OCI-LY7 (cell line): ENCODE data around the gene MYLIP. TPM values are rescaled to one million over a fixed set of nuclear protein-coding genes. Genes with fewer than 3 reads are reported as not detected.

ENCODE experiments used
- BruUV-seq: library from RNA; stranded (reverse); fragments of 400-500 nt; replicated peaks from 2 replicates; lab custom pipeline; 2021; lab: Mats Ljungman, UMichigan
- CTCF ChIA-PET: fragments of 300-600 bp; sonication (Branson Sonifier 250); formaldehyde crosslinking; loops from one replicate; lab custom pipeline; 2022; ENCODE audit warnings: antibody characterized with exemption; ENCODE audit not compliant: unreplicated experiment; lab: Charles Lee
- POLR2A ChIA-PET: fragments of 300-600 bp; sonication (Branson Sonifier 250); formaldehyde crosslinking; loops from one replicate; lab custom pipeline; 2022; ENCODE audit warnings: antibody characterized with exemption; lab: Charles Lee
- DNase-seq: peaks from one replicate; pipeline ENCODE4 v3.0.0-alpha.2; 2015; ENCODE audit warnings: low spot score
- H2AFZ ChIP-seq: fragments of 200-600 bp; sonication (generic), shearing (Covaris generic); 2 replicates; pipeline ENCODE4 v1.6.1; 2014; ENCODE audit warnings: mild to moderate bottlenecking, antibody characterized with exemption, low read length, moderate library complexity
- H3K27ac ChIP-seq: fragments of 200-600 bp; sonication (generic); 2 replicates; pipeline ENCODE4 v1.5.1; 2014; ENCODE audit warnings: mixed run types, low read depth, mild to moderate bottlenecking, moderate library complexity, low read length, inconsistent platforms; ENCODE audit not compliant: poor library complexity, severe bottlenecking
- H3K36me3 ChIP-seq: fragments of 200-600 bp; sonication (generic); 2 replicates; pipeline ENCODE4 v1.6.1; 2014; ENCODE audit warnings: mild to moderate bottlenecking, antibody characterized with exemption, low read length, moderate library complexity, mixed read lengths; ENCODE audit not compliant: insufficient read depth
- H3K4me1 ChIP-seq: fragments of 200-600 bp; sonication (generic); 2 replicates; pipeline ENCODE4 v1.5.1; 2014; ENCODE audit warnings: mild to moderate bottlenecking, low read length; ENCODE audit not compliant: insufficient read depth, poor library complexity, severe bottlenecking
- H3K4me2 ChIP-seq: fragments of 200-600 bp; sonication (generic); 2 replicates; pipeline ENCODE4 v1.6.1; 2014; ENCODE audit warnings: mild to moderate bottlenecking, low read length
- H3K4me3 ChIP-seq: fragments of 200-600 bp; sonication (generic); 2 replicates; pipeline ENCODE4 v1.5.1; 2014; ENCODE audit warnings: mild to moderate bottlenecking, low read depth, low read length; ENCODE audit not compliant: poor library complexity, severe bottlenecking
- H3K79me2 ChIP-seq: fragments of 200-600 bp; sonication (generic); 2 replicates; pipeline ENCODE4 v1.6.1; 2016; ENCODE audit warnings: low read depth, mild to moderate bottlenecking, low read length, moderate library complexity, mixed read lengths; ENCODE audit not compliant: insufficient read depth
- H3K9me2 ChIP-seq: fragments of 200-600 bp; sonication (generic); 2 replicates; pipeline ENCODE4 v1.6.1; 2016; ENCODE audit warnings: mild to moderate bottlenecking, low read length, mixed read lengths; ENCODE audit not compliant: insufficient read depth
- H3K9me3 ChIP-seq: fragments of 200-600 bp; sonication (generic); 2 replicates; pipeline ENCODE4 v1.6.1; 2014; ENCODE audit warnings: mild to moderate bottlenecking, mixed run types, low read length, mixed read lengths
- H4K20me1 ChIP-seq: fragments of 200-600 bp; sonication (generic); 2 replicates; pipeline ENCODE4 v1.6.1; 2014; ENCODE audit warnings: mild to moderate bottlenecking, antibody characterized with exemption, low read length, moderate library complexity, mixed read lengths; ENCODE audit not compliant: insufficient read depth
- EZH2phosphoT487 ChIP-seq: fragments of 200-600 bp; sonication (generic); IDR thresholded peaks from 2 replicates; pipeline ENCODE4 v1.6.1; 2018; ENCODE audit warnings: low read depth, borderline replicate concordance, mild to moderate bottlenecking, mixed run types, antibody characterized with exemption, low read length, moderate library complexity, mixed read lengths
- intact Hi-C: fragments of 100-400 bp; cut with micrococcal nuclease; formaldehyde crosslinking; loops from one replicate; pipeline ENCODE4 v1.10.0; 2022; ENCODE audit not compliant: unreplicated experiment
- total RNA-seq, 2 experiments: library from RNA; depleted of rRNA in 1 of 2; stranded (reverse); fragments of >200 nt in 1 of 2; shearing (Covaris generic) in 1 of 2; gene quantifications; 2 replicates each; pipeline ENCODE4 v1.2.3, GENCODE V29; 2014 to 2022
- TF ChIP-seq, protein P1 (sequence below): fragments of 200-600 bp; sonication (generic); conservative IDR thresholded peaks from 2 replicates; pipeline ENCODE4 v1.5.1; 2014; ENCODE audit warnings: mild to moderate bottlenecking, antibody characterized with exemption, low read length, moderate library complexity, mixed read lengths

MYLIP gene
- total RNA-seq, 2 experiments from 2014 or later: 8.5 to 15.3 TPM

DNA sequence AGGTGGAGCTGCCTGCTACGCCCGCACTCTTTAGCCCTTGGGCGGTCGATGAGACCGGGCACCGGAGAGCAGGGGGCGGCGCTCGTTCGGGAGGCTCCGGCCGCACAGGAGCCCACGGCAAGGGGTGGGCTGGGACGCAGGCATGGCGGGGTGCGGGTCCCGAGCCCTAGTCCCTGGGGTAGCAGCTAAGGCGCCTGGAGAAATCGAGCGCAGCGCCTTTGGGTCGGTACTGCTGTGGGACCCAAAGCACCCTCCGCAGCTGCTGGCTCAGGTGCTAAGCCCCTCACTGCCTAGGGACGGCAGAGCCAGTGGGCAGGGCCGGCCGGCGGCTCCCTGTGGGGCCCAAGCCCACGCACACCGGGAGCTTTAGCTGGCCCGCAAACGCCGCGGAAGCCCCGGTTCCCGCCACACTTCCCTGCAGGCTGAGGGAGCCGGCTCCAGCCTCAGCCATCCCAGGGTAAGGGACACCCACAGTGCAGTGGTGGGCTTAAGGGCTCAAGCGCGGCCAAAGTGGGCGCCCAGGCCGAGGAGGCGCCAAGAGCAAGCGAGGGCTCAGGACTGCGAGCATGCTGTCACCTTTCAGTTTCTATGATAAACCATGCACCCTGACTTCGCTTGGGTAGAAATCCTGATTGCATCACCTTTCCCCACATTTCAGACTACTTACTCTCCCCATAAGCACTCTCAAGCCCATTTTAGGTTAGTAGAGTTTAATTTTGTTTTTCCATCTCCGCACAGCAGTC lies 52.0 kb downstream of the MYLIP start:
- CTCF ChIA-PET: no interaction called here
- no peak overlapping the region for H3K27ac ChIP-seq

DNA sequence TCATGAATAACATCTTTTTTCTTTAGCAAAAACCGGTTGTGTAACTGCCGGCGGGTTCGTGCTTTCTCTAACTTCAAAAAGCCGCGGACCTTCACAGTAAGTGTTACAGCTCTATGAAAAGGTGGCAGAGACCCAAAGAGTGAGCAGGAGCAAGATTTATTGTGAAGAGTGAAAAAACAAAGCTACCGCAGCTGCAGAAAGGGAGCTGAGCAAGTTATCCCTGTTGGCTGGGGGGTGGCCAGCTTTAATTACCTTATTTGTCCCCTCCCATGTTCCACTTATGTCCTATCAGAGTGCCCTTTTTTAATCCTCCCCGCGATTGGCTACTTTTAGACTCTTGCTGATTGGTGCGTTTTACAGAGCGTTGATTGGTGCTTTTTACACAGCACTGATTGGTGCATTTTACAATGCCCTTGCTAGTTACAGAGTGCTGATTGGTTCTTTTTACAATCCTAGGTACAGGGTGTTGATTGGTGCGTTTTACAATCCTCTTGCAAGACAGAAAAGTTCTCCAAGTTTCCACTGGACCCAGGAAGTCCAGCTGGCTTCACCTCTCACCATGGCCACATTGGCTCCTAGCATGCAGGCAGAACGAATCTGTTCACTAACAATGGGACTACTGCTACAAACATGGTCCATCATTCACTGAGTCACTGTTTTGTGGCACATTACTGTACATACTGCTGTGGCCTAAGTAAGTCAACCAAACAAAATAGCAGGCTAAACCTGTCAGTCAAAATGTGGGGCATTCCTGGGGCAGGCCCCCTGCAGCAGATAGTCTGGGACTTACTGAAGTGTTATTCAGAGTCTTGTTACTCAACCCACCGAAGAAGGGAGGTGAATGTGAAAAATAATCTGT lies 52.8 kb downstream of the MYLIP start:
- POLR2A ChIA-PET: no interaction called here

More for the DNA sequence above, 52.0 kb downstream of the MYLIP start:
- no peak overlapping the region for H3K4me2 ChIP-seq
- no peaks in the 10 kb centered on the region for H4K20me1 ChIP-seq
- no peak overlapping the region for H2AFZ ChIP-seq
- POLR2A ChIA-PET: interaction anchor here (0.9 to 1.6 kb wide), 2 partner anchors 21 to 489 kb away, joined by 4 read pairs; no protein-coding TSS in a partner anchor
- no peaks in the 10 kb centered on the region for H3K9me2 ChIP-seq
- no peaks in the 10 kb centered on the region for H3K9me3 ChIP-seq
- no peak for DNase-seq
- H3K36me3 ChIP-seq: no peaks in the 10 kb centered on the region
- no TSS peak for BruUV-seq
- H3K4me3 ChIP-seq: no peak overlapping the region
- intact Hi-C loops: no loop called here
- no peak for TF ChIP-seq EZH2phosphoT487
- TF ChIP-seq, protein P1, sequence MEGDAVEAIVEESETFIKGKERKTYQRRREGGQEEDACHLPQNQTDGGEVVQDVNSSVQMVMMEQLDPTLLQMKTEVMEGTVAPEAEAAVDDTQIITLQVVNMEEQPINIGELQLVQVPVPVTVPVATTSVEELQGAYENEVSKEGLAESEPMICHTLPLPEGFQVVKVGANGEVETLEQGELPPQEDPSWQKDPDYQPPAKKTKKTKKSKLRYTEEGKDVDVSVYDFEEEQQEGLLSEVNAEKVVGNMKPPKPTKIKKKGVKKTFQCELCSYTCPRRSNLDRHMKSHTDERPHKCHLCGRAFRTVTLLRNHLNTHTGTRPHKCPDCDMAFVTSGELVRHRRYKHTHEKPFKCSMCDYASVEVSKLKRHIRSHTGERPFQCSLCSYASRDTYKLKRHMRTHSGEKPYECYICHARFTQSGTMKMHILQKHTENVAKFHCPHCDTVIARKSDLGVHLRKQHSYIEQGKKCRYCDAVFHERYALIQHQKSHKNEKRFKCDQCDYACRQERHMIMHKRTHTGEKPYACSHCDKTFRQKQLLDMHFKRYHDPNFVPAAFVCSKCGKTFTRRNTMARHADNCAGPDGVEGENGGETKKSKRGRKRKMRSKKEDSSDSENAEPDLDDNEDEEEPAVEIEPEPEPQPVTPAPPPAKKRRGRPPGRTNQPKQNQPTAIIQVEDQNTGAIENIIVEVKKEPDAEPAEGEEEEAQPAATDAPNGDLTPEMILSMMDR: no peak
- no peaks in the 10 kb centered on the region for H3K79me2 ChIP-seq
- H3K4me1 ChIP-seq: peaks cover 7% of the 10 kb centered on the region

More for the DNA sequence above, 52.8 kb downstream of the MYLIP start:
- TF ChIP-seq, protein P1: no peak
- no peak for TF ChIP-seq EZH2phosphoT487
- Histone ChIP-seq H3K4me1 (peaks cover 7% of the 10 kb centered on the region), H3K4me3 (no peak overlapping the region), H4K20me1 (no peaks in the 10 kb centered on the region), H3K79me2 (no peaks in the 10 kb centered on the region), H3K9me3 (no peaks in the 10 kb centered on the region), H3K36me3 (no peaks in the 10 kb centered on the region), H3K4me2 (no peak overlapping the region), H3K27ac (no peak overlapping the region), H3K9me2 (no peaks in the 10 kb centered on the region), H2AFZ (no peak overlapping the region)
- CTCF ChIA-PET: no interaction called here
- intact Hi-C loops: no loop called here
- no TSS peak for BruUV-seq
- no peak for DNase-seq
